Stomach (tissue), 9 donors: ENCODE measurements around the gene NT5C1A. TPM values are rescaled to one million over a fixed set of nuclear protein-coding genes. Genes with fewer than 3 reads are reported as not detected.
A peak's percentile ranks its signal among the peaks of the same experiment; 100 is the strongest.

ENCODE experiments used
- DNase-seq, 2 donors: peaks; one replicate each; pipeline versions ENCODE4 v3.0.0 to v3.0.0-alpha.2; 2013 to 2019
- H3K27ac ChIP-seq, 5 donors: fragments of 200-600 bp in 4 of 5; sonication (generic) in 4 of 5; one replicate each; pipeline ENCODE4 v1.5.1; 2013 to 2019; ENCODE audit warnings: mild to moderate bottlenecking in 1 of 5, moderate library complexity in 1 of 5
- H3K27me3 ChIP-seq, 3 donors: fragments of 200-600 bp; sonication (generic); one replicate each; pipeline ENCODE4 v1.5.1; 2017 to 2019; ENCODE audit warnings: mixed run types in 1 of 3
- H3K36me3 ChIP-seq, 4 donors: fragments of 200-600 bp; sonication (generic); 1 replicate in 3 of 4; 2 replicates in 1 of 4; pipeline ENCODE4 v1.5.1; 2016 to 2019
- H3K4me1 ChIP-seq, 4 donors: fragments of 200-600 bp; sonication (generic); one replicate each; pipeline ENCODE4 v1.5.1; 2016 to 2019
- H3K4me3 ChIP-seq, 4 donors: fragments of 200-600 bp; sonication (generic) in 3 of 4; one replicate each; pipeline ENCODE4 v1.5.1; 2016 to 2019; ENCODE audit warnings: mild to moderate bottlenecking in 1 of 4
- H3K9me3 ChIP-seq, 4 donors: fragments of 200-600 bp; sonication (generic); one replicate each; pipeline ENCODE4 v1.5.1; 2016 to 2019
- CTCF ChIP-seq, 7 experiments: fragments of 450-650 bp in 4 of 7; fragments of 200-600 bp in 3 of 7; sonication (generic) in 3 of 7; IDR thresholded peaks; one replicate each; pipeline ENCODE4 v1.5.1; 2016 to 2019; ENCODE audit warnings: antibody characterized with exemption in 7 of 7, control low read depth in 2 of 7, mild to moderate bottlenecking in 1 of 7
- EP300 ChIP-seq: sonication (generic); formaldehyde crosslinking; IDR thresholded peaks from one replicate; pipeline ENCODE4 v1.6.1; 2017; ENCODE audit warnings: antibody characterized with exemption
- POLR2A ChIP-seq, 4 donors: fragments of 450-650 bp; IDR thresholded peaks; one replicate each; pipeline ENCODE4 v1.6.1; 2016; ENCODE audit warnings: antibody characterized with exemption in 4 of 4, control low read depth in 2 of 4, mild to moderate bottlenecking in 1 of 4, moderate library complexity in 1 of 4
- POLR2AphosphoS5 ChIP-seq, 3 donors: sonication (generic); formaldehyde crosslinking; IDR thresholded peaks; one replicate each; pipeline ENCODE4 v1.6.1; 2016; ENCODE audit warnings: antibody characterized with exemption in 3 of 3
- WGBS, 5 donors: extraction: QIAGEN DNeasy Blood & Tissue Kit in 3 of 5; methylation state at CpG; one replicate each; pipeline versions ENCODE4 v1.1.5 to v1.1.7; 2013 to 2018; 5-methylcytosine and 5-hydroxymethylcytosine counted together
- intact Hi-C: fragments of 100-400 bp; cut with DNase I; formaldehyde crosslinking; loops from one replicate; pipeline ENCODE4 v1.15.1; 2023; ENCODE audit warnings: low total_unique reads
- polyA plus RNA-seq, 3 donors: library from polyadenylated mRNA; stranded (reverse); fragments of 200-250 nt; gene quantifications; one replicate each; pipeline ENCODE4 v1.2.3, GENCODE V29; 2013
- total RNA-seq, 5 donors: library from RNA; depleted of rRNA; stranded (reverse); fragments of >200 nt; gene quantifications; one replicate each; pipeline versions ENCODE4 v1.1.0 to v1.2.3, GENCODE V29; 2014 to 2016
- donor health status: healthy with polysubstance abuse.
- donor health status: Bipolar disorder and iron deficiency.
- donor health status: healthy.

NT5C1A gene
- total and polyA plus RNA-seq, 8 donors = 0.76 to 0.92 TPM; not detected in 6

DNA sequence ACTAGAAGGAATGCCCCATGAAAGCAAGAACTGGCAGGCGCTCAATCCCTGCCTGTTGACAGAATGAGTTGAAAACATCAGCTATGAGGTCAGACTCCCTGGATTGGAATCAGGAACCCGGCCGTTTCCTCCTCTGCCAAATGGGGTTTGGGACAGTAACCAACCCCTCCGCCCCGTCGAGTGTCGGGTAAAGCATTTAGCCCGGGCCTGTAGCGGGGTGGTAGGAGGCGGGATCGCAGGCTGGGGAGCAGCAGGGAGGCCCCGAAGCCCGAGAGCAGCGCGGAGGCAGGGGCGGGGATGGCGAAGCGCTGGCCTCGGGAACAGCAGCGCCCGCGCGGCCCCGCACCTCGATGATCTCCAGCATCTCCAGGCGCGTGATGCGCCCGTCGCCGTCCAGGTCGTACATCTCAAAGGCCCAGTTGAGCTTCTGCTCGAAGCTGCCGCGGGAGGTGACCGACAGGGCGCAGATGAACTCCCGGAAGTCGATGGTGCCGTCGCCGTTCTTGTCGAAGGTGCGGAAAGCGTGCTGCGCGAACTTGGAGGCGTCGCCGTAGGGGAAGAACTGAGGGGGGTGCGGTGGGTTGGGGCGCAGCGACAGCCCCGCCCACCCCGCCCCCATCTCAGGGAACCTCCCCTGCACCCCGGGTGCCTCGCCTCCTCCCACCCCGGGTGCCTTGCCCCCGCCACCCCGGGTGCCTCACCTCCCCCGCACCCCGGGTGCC is 11.8 kb upstream of the NT5C1A start:
- Histone ChIP-seq H3K27ac (no peak overlapping the region), H3K9me3 (no peaks in the 10 kb centered on the region), H3K27me3 (peaks cover 0 to 81% (median 48%) of the 10 kb centered on the region in 3 donors), H3K36me3 (no peaks in the 10 kb centered on the region), H3K4me3 (peak overlapping the region in 2 of 4 donors; percentile 9 to 29), H3K4me1 (peaks cover 0 to 7% (median 3%) of the 10 kb centered on the region in 4 donors)
- peak in 1 of 2 donors; percentile 54 for DNase-seq
- 9 to 23% (median 14%) methylated on average over 26 to 62 of the region's 62 CpGs for WGBS, 5 donors
- TF ChIP-seq POLR2AphosphoS5 (IDR thresholded peaks at IDR 0.05) = no peak
- TF ChIP-seq CTCF (IDR thresholded peaks at IDR 0.05) = no peak
- TF ChIP-seq EP300 = no peak
- no peak for TF ChIP-seq POLR2A (IDR thresholded peaks at IDR 0.05)
- intact Hi-C loops = no loop called here

GRCh38 chr1:39681999-39682398 is 10.1 kb upstream of the NT5C1A start:
- DNase-seq = no peak
- WGBS, 5 donors = 64 to 83% (median 70%) methylated on average over 1 of the region's 1 CpG
- intact Hi-C loops = no loop called here
- no peak overlapping the region for H3K4me3 ChIP-seq
- no peak overlapping the region for H3K27ac ChIP-seq
- no peaks in the 10 kb centered on the region for H3K36me3 ChIP-seq
- peaks cover 0 to 7% (median 3%) of the 10 kb centered on the region in 4 donors for H3K4me1 ChIP-seq
- no peak for TF ChIP-seq POLR2AphosphoS5 (IDR thresholded peaks at IDR 0.05)
- no peak for TF ChIP-seq EP300
- no peak for TF ChIP-seq CTCF (IDR thresholded peaks at IDR 0.05)
- TF ChIP-seq POLR2A (IDR thresholded peaks at IDR 0.05) = no peak
- no peaks in the 10 kb centered on the region for H3K9me3 ChIP-seq
- peaks cover 0 to 63% (median 37%) of the 10 kb centered on the region in 3 donors for H3K27me3 ChIP-seq

- no peak for DNase-seq
- 65 to 81% (median 72%) methylated on average over 3 of the region's 3 CpGs for WGBS, 5 donors
- intact Hi-C loops = no loop called here
- H3K27ac ChIP-seq = no peak overlapping the region
- H3K36me3 ChIP-seq = no peaks in the 10 kb centered on the region
- peaks cover 0 to 7% (median 3%) of the 10 kb centered on the region in 4 donors for H3K4me1 ChIP-seq
- no peaks in the 10 kb centered on the region for H3K9me3 ChIP-seq
- TF ChIP-seq POLR2A (IDR thresholded peaks at IDR 0.05) (no peak), POLR2AphosphoS5 (IDR thresholded peaks at IDR 0.05) (no peak), EP300 (no peak), CTCF (IDR thresholded peaks at IDR 0.05) (no peak)
- no peak overlapping the region for H3K4me3 ChIP-seq
- H3K27me3 ChIP-seq = peaks cover 0 to 57% (median 35%) of the 10 kb centered on the region in 3 donors
Observed at GRCh38 chr1:39681294-39681693, 9.4 kb upstream of the NT5C1A start.

- H3K36me3 ChIP-seq = no peaks in the 10 kb centered on the region
- DNase-seq = no peak
- H3K27ac ChIP-seq = no peak overlapping the region
- H3K27me3 ChIP-seq = peaks cover 0 to 54% (median 35%) of the 10 kb centered on the region in 3 donors
- TF ChIP-seq EP300 = no peak
- no peak for TF ChIP-seq CTCF (IDR thresholded peaks at IDR 0.05)
- no peak for TF ChIP-seq POLR2AphosphoS5 (IDR thresholded peaks at IDR 0.05)
- no peak for TF ChIP-seq POLR2A (IDR thresholded peaks at IDR 0.05)
- intact Hi-C loops = no loop called here
- peaks cover 0 to 7% (median 3%) of the 10 kb centered on the region in 4 donors for H3K4me1 ChIP-seq
- 58 to 75% (median 62%) methylated on average over 4 of the region's 4 CpGs for WGBS, 5 donors
- no peak overlapping the region for H3K4me3 ChIP-seq
- no peaks in the 10 kb centered on the region for H3K9me3 ChIP-seq
Observed at GRCh38 chr1:39680751-39681150, 8.8 kb upstream of the NT5C1A start.
